Astrocyte of the spinal cord (primary cell): Measurements from ENCODE around the gene NAPA.

Experiments
- DNase-seq: peaks from one replicate; pipeline ENCODE4 v3.0.0; 2011; ENCODE audit warnings: low read depth, low spot score
- H3K4me3 ChIP-seq: 2 replicates; pipeline ENCODE4 v1.5.1; 2011; ENCODE audit warnings: low read depth, mild to moderate bottlenecking, low read length, moderate library complexity
- CTCF ChIP-seq: IDR thresholded peaks from 2 replicates; pipeline ENCODE4 v1.5.1; 2012; ENCODE audit warnings: low read depth, mild to moderate bottlenecking, low read length, inconsistent platforms
- in situ Hi-C: cut with HindIII; loops from 2 replicates; pipeline ENCODE4 v1.10.0; 2017; ENCODE audit warnings: low sequenced_read_pairs

Gene NAPA

GRCh38 chr19:47494211-47494547 is 20.7 kb downstream of the NAPA start:
- DNase-seq: no peak
- in situ Hi-C loops: no loop called here
- no peak for TF ChIP-seq CTCF
- no peak overlapping the region for H3K4me3 ChIP-seq

- no peak overlapping the region for H3K4me3 ChIP-seq
- in situ Hi-C loops: no loop called here
- no peak for TF ChIP-seq CTCF
- no peak for DNase-seq
Measured at GRCh38 chr19:47493378-47494210, 21.3 kb downstream of the NAPA start.

- DNase-seq: no peak
- in situ Hi-C loops: no loop called here
- TF ChIP-seq CTCF: no peak
- H3K4me3 ChIP-seq: no peak overlapping the region
Measured at GRCh38 chr19:47492571-47493377, 22.1 kb downstream of the NAPA start.

- in situ Hi-C loops: no loop called here
- DNase-seq: no peak
- TF ChIP-seq CTCF: no peak
- no peak overlapping the region for H3K4me3 ChIP-seq
Measured at GRCh38 chr19:47492137-47492533, 22.7 kb downstream of the NAPA start.

GRCh38 chr19:47491358-47492136 is 23.3 kb downstream of the NAPA start:
- no peak overlapping the region for H3K4me3 ChIP-seq
- in situ Hi-C loops: no loop called here
- no peak for DNase-seq
- TF ChIP-seq CTCF: no peak

GRCh38 chr19:47490847-47491246 is 24.0 kb downstream of the NAPA start:
- no peak for DNase-seq
- in situ Hi-C loops: no loop called here
- H3K4me3 ChIP-seq: no peak overlapping the region
- TF ChIP-seq CTCF: no peak
